ENCODE data around the gene ABCF3. TPM values are rescaled to one million over a fixed set of nuclear protein-coding genes. Genes with fewer than 3 reads are reported as not detected.
"Not testable (repeated sequence)": the region's sequence is repeated elsewhere in the genome, so short reads cannot be mapped to it uniquely, and the experiment has no call there.

Gene ABCF3
- 10 to 100 TPM in 11 of 12 donors, not detected in 1; 35.8 to 55.4 (median 43.2) TPM for polyA plus RNA-seq (ENCODE audit: insufficient read length in 12 of 12)
- long read RNA-seq, donor 1, transcript ABCF3-203 (21 exons, 2,624 nt) = major isoform, 6 of 17 reads
- long read RNA-seq, donor 1, partial matches to known transcripts = 7 of 17 reads
- long read RNA-seq, donor 1, other reads (novel, unspliced or antisense) = 0 of 17 reads
- long read RNA-seq, donor 2, transcript ABCF3-203 (21 exons, 2,624 nt) = major isoform, 6 of 12 reads
- long read RNA-seq, donor 2, partial matches to known transcripts = 6 of 12 reads
- long read RNA-seq, donor 2, other reads (novel, unspliced or antisense) = 0 of 12 reads
- long read RNA-seq, donor 3, partial matches to known transcripts = 0 of 2 reads
- long read RNA-seq, donor 3, other reads (novel, unspliced or antisense) = 0 of 2 reads
- long read RNA-seq, donor 4, partial matches to known transcripts = 0 of 3 reads
- long read RNA-seq, donor 4, other reads (novel, unspliced or antisense) = 0 of 3 reads
- long read RNA-seq, donor 5, transcript ABCF3-203 (21 exons, 2,624 nt) = major isoform, 10 of 11 reads
- long read RNA-seq, donor 5, partial matches to known transcripts = 0 of 11 reads
- long read RNA-seq, donor 5, other reads (novel, unspliced or antisense) = 0 of 11 reads
- long read RNA-seq, donor 6, partial matches to known transcripts = 7 of 11 reads
- long read RNA-seq, donor 6, other reads (novel, unspliced or antisense) = 0 of 11 reads
- long read RNA-seq, donor 7, partial matches to known transcripts = 0 of 3 reads
- long read RNA-seq, donor 7, other reads (novel, unspliced or antisense) = 0 of 3 reads
- long read RNA-seq, donor 8, transcript ABCF3-203 (21 exons, 2,624 nt) = major isoform, 9 of 18 reads
- long read RNA-seq, donor 8, partial matches to known transcripts = 8 of 18 reads
- long read RNA-seq, donor 8, other reads (novel, unspliced or antisense) = 0 of 18 reads
- long read RNA-seq, donor 9, transcript ABCF3-203 (21 exons, 2,624 nt) = major isoform, 5 of 6 reads
- long read RNA-seq, donor 9, partial matches to known transcripts = 0 of 6 reads
- long read RNA-seq, donor 9, other reads (novel, unspliced or antisense) = 0 of 6 reads
- long read RNA-seq, donor 10, transcript ABCF3-203 (21 exons, 2,624 nt) = major isoform, 6 of 18 reads
- long read RNA-seq, donor 10, partial matches to known transcripts = 10 of 18 reads
- long read RNA-seq, donor 10, other reads (novel, unspliced or antisense) = 0 of 18 reads
- long read RNA-seq, donor 11, partial matches to known transcripts = 11 of 17 reads
- long read RNA-seq, donor 11, other reads (novel, unspliced or antisense) = 0 of 17 reads

GRCh38 chr3:184186184-184186901 lies at the start of gene ABCF3:
ABCF3 (plus strand) TSS chr3:184186199; CDS start chr3:184186208, 9 bp downstream.
- no peak for DNase-seq

GRCh38 chr3:184140436-184140835 lies 45.6 kb upstream of the ABCF3 start:
- DNase-seq = no peak

- DNase-seq = no peak
These were observed 43.8 kb upstream of the ABCF3 start for GRCh38 chr3:184142199-184142598.

- DNase-seq = no peak
These were observed 42.7 kb upstream of the ABCF3 start for GRCh38 chr3:184143327-184143726.

GRCh38 chr3:184144505-184144904 lies 41.5 kb upstream of the ABCF3 start:
- DNase-seq = no peak

GRCh38 chr3:184145111-184145524 lies 40.9 kb upstream of the ABCF3 start:
- peak; percentile 83 for DNase-seq

- DNase-seq = no peak
These were observed 40.2 kb upstream of the ABCF3 start for GRCh38 chr3:184145751-184146270.

GRCh38 chr3:184148076-184148475 lies 37.9 kb upstream of the ABCF3 start:
- no peak for DNase-seq

GRCh38 chr3:184149123-184149522 lies 36.9 kb upstream of the ABCF3 start:
- DNase-seq = no peak

- DNase-seq = not testable (repeated sequence)
These were observed 36.2 kb upstream of the ABCF3 start for GRCh38 chr3:184149770-184150169.

- peak; percentile 57 for DNase-seq
These were observed 30.9 kb upstream of the ABCF3 start, which contains the start of gene DVL3 for GRCh38 chr3:184154885-184155643. DVL3 (plus strand) TSS chr3:184155377; CDS start chr3:184155636, 259 bp downstream.

- DNase-seq = peak; percentile 43
These were observed 30.1 kb upstream of the ABCF3 start for GRCh38 chr3:184155644-184156521.

GRCh38 chr3:184156522-184156955 lies 29.5 kb upstream of the ABCF3 start:
- peak; percentile 83 for DNase-seq

GRCh38 chr3:184157206-184157605 lies 28.8 kb upstream of the ABCF3 start:
- DNase-seq = no peak

GRCh38 chr3:184158404-184158803 lies 27.6 kb upstream of the ABCF3 start:
- no peak for DNase-seq

- DNase-seq = no peak
These were observed 25.5 kb upstream of the ABCF3 start for GRCh38 chr3:184160456-184160855.

GRCh38 chr3:184162571-184163070 lies 23.4 kb upstream of the ABCF3 start:
- DNase-seq = not testable (repeated sequence)

- DNase-seq = no peak
These were observed 21.2 kb upstream of the ABCF3 start for GRCh38 chr3:184164648-184165330.

Data from muscle of arm (tissue), 14 donors.